GM11168 (cell line): Measurements from ENCODE around the gene TP53BP1.

Experiments used
- in situ Hi-C: fragments of 300-500 bp; cut with MboI; formaldehyde crosslinking; loops from one replicate; pipeline ENCODE4 v1.12.0; 2022; ENCODE audit warnings: low sequenced_read_pairs; ENCODE audit not compliant: unreplicated experiment

Gene TP53BP1

GRCh38 chr15:43370310-43370974 lies 122.5 kb downstream of the TP53BP1 start:
- in situ Hi-C loops, result no loop called here

- in situ Hi-C loops, result no loop called here
These were observed 131.5 kb downstream of the TP53BP1 start for GRCh38 chr15:43361313-43361903.

DNA sequence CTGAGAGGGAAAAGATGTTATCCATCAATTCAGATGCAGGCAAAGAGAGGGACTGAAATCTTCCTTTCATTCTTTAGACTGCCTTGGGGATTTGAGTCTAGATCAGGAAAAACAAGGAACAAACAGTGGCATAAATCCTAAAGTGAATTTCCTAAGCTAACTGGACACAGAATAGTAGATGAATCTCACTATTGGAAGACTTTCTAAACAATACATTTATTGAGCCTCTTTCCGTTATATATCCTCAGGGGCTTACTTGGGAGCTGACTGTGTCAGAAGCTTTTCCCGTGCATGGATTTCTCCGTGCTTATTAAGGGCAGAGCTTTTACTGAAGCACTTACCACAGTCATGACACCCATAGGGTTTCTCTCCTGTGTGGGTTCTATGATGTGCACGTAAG lies 132.1 kb downstream of the TP53BP1 start:
- in situ Hi-C loops, result no loop called here
